ENCODE measurements around the gene MEF2C. TPM values are rescaled to one million over a fixed set of nuclear protein-coding genes. Genes with fewer than 3 reads are reported as not detected.

The MEF2C gene
- polyA plus RNA-seq, 6 donors from 2014 or later, result 402 to 547 (median 433) TPM

DNA sequence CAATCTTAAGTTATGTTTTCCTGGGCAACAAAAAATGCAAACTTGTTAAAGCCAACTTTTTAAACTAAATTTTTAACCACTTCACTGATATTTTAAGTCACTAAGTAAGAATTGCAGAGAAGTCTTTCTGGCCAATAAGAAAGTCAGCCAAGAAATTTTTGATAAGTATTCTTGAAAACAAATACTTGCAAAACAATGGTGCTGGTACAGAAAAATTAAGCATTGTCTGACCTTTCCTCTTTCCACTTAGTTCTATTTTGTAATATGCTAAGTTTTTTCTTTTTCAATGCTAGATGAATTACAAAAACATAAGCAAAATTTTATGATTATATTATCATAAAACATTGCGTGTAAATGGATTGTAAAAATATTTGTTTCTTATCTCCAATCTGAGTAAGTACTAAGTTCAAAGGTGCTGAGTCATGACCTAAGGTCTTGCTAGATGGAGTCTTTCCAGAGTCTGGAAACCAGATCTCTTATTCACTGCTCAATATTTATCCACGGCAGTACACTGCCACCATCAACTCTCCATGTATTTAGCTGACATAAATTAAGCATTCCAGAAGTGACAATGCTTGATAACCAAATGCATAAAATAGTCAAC lies 139.7 kb downstream of the MEF2C start:
- no peaks in the 10 kb centered on the region for H3K27me3 Mint-ChIP-seq

DNA sequence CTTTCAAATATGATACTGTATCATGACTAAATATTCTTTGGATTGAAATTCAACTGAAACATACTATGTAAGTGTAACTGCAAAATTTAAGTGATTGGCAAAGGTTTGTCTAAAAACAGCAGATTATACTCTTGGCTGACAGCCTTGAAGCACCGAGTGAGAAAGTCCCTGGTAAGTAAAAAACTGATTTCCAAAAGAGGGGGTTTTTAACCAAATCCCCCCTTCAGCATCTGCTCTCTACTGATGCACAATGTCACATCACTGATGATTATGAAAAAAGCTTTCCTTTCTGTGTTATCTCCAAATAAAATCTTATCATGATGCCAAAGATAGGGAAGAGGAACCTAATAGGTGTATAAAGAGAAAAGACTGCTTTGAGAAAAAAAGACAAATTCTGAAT lies 141.0 kb downstream of the MEF2C start:
- no peak for DNase-seq
- peaks cover 33 to 44% (median 43%) of the 10 kb centered on the region in 3 donors for H3K4me1 Mint-ChIP-seq
- H3K36me3 Mint-ChIP-seq, result peaks cover 38 to 41% of the 10 kb centered on the region in 2 donors
- no peaks in the 10 kb centered on the region for H3K27me3 Mint-ChIP-seq
- peak; percentile 57 to 60 for ATAC-seq (ENCODE audit: low read depth in 2 of 2)
- no peak overlapping the region for H3K4me3 Mint-ChIP-seq
- peak overlapping the region in 5 of 6 donors; percentile 51 to 97 (median 85) for H3K27ac Mint-ChIP-seq
- no peaks in the 10 kb centered on the region for H3K9me3 Mint-ChIP-seq

More for the DNA sequence above, 139.7 kb downstream of the MEF2C start:
- H3K4me3 Mint-ChIP-seq, result no peak overlapping the region
- no peaks in the 10 kb centered on the region for H3K9me3 Mint-ChIP-seq
- H3K36me3 Mint-ChIP-seq, result peaks cover 28 to 33% of the 10 kb centered on the region in 2 donors
- H3K27ac Mint-ChIP-seq, result peak overlapping the region in 2 of 6 donors; percentile 27 to 78
- peaks cover 20 to 32% (median 29%) of the 10 kb centered on the region in 3 donors for H3K4me1 Mint-ChIP-seq
- ATAC-seq (ENCODE audit: low read depth in 2 of 2), result no peak
- DNase-seq, result no peak

DNA sequence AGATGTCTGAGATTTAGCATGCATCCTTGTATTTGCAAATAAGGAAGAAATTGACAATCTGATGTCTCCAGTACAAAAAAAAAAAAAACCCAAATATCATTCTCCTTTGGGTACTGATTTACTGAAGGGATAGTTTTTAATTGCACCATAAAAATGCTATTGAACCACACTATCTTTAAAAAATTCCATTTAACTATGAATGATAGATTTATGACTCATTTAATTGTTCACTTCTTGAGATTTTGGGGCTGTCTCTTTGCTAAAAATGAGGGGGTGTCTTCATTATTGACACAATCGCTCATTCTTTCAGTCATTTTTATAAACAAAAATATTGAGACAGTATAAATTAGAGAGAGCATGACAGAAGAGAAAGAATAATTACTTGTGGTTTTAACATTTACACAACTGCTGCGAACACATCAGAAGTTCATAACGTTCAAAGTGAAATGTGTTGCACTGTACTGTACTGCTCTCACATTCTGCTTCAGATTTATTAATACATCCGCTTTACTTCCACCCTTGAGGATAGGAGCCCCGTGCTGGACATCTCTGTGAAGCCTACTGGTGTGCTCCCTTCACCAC lies 142.3 kb downstream of the MEF2C start:
- Mint-ChIP-seq H3K4me3 (no peak overlapping the region), H3K4me1 (peaks cover 40 to 49% (median 44%) of the 10 kb centered on the region in 3 donors), H3K9me3 (no peaks in the 10 kb centered on the region), H3K27me3 (no peaks in the 10 kb centered on the region), H3K27ac (peak overlapping the region; percentile 61 to 91 (median 86)), H3K36me3 (peaks cover 31 to 35% of the 10 kb centered on the region in 2 donors)
- no peak for DNase-seq
- ATAC-seq (ENCODE audit: low read depth in 2 of 2), result no peak

DNA sequence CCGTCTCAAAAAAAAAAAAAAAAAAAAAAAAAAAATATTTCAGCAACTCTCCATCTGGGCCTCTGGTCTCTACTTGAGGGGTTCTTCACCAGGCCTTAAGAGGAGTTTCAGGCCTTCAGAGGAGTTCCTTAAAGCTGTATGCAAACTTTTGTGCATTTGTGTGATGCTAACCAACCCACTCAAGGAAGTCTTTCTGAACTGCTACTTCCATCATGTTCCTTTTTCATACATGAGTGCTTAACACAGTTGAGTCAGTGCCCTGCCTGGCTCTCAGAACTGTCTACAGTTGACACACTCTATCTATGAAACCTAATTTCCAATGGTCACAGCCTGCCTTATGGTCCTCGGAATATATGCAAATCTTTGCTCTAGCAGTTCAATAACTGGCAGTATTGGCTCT lies 146.5 kb downstream of the MEF2C start:
- Mint-ChIP-seq H3K27me3 (no peaks in the 10 kb centered on the region), H3K4me1 (peaks cover 62 to 78% (median 69%) of the 10 kb centered on the region in 3 donors), H3K36me3 (peaks cover 23 to 32% of the 10 kb centered on the region in 2 donors), H3K9me3 (no peaks in the 10 kb centered on the region), H3K27ac (peak overlapping the region; percentile 88 to 97 (median 92)), H3K4me3 (peak overlapping the region in 4 of 8 donors; percentile 20 to 81 (median 46))
- DNase-seq, result peak; percentile 31
- ATAC-seq (ENCODE audit: low read depth in 2 of 2), result peak; percentile 31 to 47

DNA sequence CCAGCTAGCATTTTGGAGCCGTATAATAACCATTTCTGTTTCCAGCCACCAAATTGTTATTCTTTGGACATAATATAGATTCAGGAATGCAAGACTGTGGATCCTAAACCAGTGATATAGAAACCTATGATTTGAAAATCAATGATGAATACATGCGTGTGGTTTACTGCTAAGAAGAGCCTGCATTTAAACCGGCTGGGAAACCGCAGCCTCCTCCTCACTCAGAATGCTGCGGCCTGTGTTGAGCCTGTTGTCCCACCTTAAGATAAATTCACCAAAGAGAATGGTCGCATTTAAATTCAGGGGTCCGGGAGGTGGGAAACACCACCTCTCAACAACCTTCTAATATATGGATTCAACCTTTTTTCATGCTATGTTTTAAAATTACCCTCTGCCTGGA lies 148.0 kb downstream of the MEF2C start:
- Mint-ChIP-seq H3K4me3 (peak overlapping the region; percentile 12 to 78 (median 70)), H3K36me3 (peaks cover 19 to 38% of the 10 kb centered on the region in 2 donors), H3K9me3 (no peaks in the 10 kb centered on the region), H3K27ac (peak overlapping the region; percentile 36 to 97 (median 94)), H3K4me1 (peaks cover 63 to 78% (median 65%) of the 10 kb centered on the region in 3 donors), H3K27me3 (no peaks in the 10 kb centered on the region)
- DNase-seq (no peak), ATAC-seq (ENCODE audit: low read depth in 2 of 2) (no peak)

DNA sequence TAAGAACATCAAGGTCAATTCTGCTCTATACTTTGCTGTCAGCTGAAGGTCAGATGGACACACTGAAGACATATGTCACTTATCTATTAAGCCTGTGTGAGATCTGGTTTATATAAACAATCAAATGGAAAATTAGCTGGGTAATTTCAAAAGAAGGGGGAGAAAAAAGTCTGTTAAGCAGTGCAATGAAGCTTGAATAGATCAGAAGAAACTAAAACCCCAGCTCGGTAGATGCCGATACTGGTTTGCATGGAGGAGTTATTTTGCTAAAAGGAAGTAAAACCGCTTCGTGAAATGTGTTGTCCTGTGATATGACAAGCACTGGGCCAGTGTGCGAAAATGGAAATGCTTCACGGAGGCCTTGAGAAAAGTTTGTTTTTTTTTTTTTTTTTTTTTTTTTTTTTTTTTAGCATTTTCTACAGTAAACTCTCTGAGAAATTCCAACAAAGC lies 148.8 kb downstream of the MEF2C start:
- ATAC-seq (ENCODE audit: low read depth in 2 of 2) (peak; percentile 77 to 78), DNase-seq (peak; percentile 76)
- Mint-ChIP-seq H3K4me3 (peak overlapping the region; percentile 56 to 88 (median 70)), H3K4me1 (peaks cover 65 to 79% (median 67%) of the 10 kb centered on the region in 3 donors), H3K27me3 (no peaks in the 10 kb centered on the region), H3K36me3 (peaks cover 17 to 43% of the 10 kb centered on the region in 2 donors), H3K27ac (peak overlapping the region; percentile 4 to 99 (median 94)), H3K9me3 (no peaks in the 10 kb centered on the region)

DNA sequence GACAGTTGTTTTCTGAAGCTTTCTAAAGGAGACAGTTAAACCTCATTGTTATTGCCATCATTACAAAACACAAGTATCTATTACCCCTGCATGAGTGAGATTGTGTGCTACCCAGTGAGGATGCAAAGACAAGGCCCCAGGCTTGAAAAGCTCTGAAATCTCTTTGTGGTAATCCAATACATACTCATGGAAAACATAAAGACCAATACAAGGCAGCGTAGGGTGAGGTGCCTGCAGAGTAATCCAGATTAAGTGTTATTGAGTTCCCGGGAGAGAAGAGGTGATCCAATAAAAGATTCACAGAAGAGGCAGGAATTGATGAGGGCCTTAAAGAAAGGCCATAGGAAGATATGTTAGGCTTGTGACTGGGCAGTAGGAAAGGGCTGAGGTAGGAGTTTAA lies 150.1 kb downstream of the MEF2C start:
- no peak for ATAC-seq (ENCODE audit: low read depth in 2 of 2)
- Mint-ChIP-seq H3K27ac (peak overlapping the region; percentile 56 to 99 (median 92)), H3K9me3 (no peaks in the 10 kb centered on the region), H3K27me3 (no peaks in the 10 kb centered on the region), H3K36me3 (peaks cover 9 to 37% of the 10 kb centered on the region in 2 donors), H3K4me1 (peaks cover 51 to 70% (median 55%) of the 10 kb centered on the region in 3 donors), H3K4me3 (peak overlapping the region; percentile 36 to 88 (median 63))
- DNase-seq, result no peak

DNA sequence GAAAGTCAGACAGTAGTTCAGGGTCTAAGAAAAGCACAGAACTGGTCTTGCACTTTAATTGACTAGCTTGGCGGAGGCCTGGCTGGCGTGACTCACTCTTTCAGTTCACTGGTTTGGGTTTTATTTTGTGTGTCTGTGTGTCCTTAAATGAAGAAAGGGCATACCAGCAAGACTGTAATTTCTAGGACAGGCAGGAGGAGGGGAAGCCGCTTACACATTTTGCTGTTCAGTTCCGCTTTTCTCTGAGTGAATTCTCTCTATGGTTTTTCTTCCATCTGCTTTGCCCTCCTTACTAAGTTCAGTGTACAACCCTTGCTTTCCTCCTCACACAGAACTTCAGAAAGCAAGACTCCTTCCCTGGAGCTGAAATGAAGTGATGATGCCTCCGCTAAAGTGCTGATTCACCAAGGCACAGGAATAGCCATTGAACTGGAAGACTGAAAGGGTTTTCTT lies 150.8 kb downstream of the MEF2C start:
- Mint-ChIP-seq H3K4me3 (peak overlapping the region; percentile 36 to 88 (median 61)), H3K27me3 (no peaks in the 10 kb centered on the region), H3K4me1 (peaks cover 45 to 63% (median 49%) of the 10 kb centered on the region in 3 donors), H3K9me3 (no peaks in the 10 kb centered on the region), H3K36me3 (peaks cover 8 to 36% of the 10 kb centered on the region in 2 donors), H3K27ac (peak overlapping the region; percentile 56 to 99 (median 92))
- DNase-seq (peak; percentile 54), ATAC-seq (ENCODE audit: low read depth in 2 of 2) (peak; percentile 24 to 29)

DNA sequence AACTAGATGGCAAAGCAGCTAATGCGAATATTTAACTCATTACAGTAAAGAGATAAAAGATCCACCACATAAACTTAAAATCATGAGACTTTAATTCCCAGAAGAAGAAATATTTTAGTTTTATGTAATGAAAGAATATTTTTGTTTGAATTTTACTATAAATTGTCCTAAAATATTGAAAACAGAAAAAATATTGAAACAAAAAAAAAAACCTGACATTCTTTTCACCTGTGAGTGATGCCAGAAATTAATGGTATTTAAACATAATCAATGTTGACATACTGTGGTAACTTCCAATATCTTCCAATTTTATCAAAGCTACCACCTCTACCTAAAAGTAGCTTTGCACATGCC lies 153.2 kb downstream of the MEF2C start:
- Mint-ChIP-seq H3K4me1 (peaks cover 30 to 39% (median 34%) of the 10 kb centered on the region in 3 donors), H3K36me3 (peaks cover 8 to 42% of the 10 kb centered on the region in 2 donors), H3K27me3 (no peaks in the 10 kb centered on the region), H3K9me3 (no peaks in the 10 kb centered on the region), H3K27ac (peak overlapping the region; percentile 91 to 97 (median 94)), H3K4me3 (peak overlapping the region in 2 of 8 donors; percentile 26 to 34)
- no peak for DNase-seq
- ATAC-seq (ENCODE audit: low read depth in 2 of 2), result no peak

DNA sequence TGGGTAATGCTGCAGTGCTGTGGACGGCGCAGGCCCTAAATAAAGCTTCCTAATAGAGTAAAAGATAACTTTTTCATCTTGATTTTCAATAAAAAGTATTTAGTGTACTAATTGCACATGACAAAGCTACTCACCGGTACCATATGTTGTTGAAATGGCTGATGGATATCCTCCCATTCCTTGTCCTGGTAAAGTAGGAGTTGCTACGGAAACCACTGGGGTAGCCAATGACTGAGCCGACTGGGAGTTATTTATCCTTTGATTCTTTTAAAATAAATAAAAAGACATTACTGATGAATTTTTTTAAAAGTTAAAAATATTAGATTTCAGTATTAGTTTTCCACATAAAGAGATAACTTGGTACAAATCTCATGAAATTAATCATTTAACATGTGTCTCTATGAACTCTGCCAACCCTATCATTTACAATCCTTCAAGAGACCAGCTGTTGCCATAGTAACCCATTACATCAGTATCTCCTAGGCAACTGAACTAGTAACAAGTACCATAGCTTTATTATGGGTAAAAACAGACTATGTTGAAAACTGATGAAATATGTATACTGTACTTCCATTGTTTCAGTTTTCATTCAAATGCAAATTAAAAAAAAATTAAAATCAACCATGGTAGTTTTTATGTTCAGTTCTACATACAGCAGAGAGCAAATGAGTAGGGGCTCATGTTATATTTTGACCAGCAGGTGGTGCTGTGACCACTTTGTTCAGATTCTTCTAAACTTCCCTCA lies 153.7 kb downstream of the MEF2C start:
- peak; percentile 66 to 67 for ATAC-seq (ENCODE audit: low read depth in 2 of 2)
- Mint-ChIP-seq H3K27ac (peak overlapping the region; percentile 91 to 97 (median 94)), H3K9me3 (no peaks in the 10 kb centered on the region), H3K4me3 (peak overlapping the region in 2 of 8 donors; percentile 26 to 34), H3K4me1 (peaks cover 28 to 38% (median 33%) of the 10 kb centered on the region in 3 donors), H3K27me3 (no peaks in the 10 kb centered on the region), H3K36me3 (peaks cover 8 to 43% of the 10 kb centered on the region in 2 donors)
- peak; percentile 75 for DNase-seq

DNA sequence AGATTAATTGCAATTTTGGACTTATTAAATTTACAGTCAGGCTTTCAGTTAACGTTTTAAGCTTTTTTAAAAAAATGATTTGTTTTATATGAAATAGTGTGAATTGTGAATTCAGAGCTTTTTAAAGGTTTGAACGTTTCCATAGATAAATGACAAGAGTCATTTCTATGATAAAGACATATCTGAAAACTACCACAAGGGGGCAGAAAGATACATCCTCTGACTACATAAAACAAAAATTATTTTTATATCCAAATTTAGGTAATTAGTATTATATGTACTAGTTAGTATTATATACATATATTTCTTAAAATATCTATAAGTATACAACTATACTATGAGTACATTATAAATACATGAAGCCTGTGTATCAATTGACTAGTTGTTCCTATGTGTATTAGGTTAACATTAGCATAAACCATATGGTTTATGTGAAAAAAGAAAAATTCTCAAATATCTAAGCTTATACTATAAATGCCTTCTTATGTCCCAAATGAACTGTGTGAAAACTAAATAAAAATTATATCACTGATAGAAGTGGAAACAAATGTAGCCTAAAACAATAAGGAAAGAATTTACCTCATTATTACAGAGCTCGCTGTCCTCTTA lies 155.2 kb downstream of the MEF2C start:
- Mint-ChIP-seq H3K4me1 (peaks cover 14 to 23% (median 21%) of the 10 kb centered on the region in 3 donors), H3K27ac (peak overlapping the region in 5 of 6 donors; percentile 33 to 91 (median 79)), H3K9me3 (no peaks in the 10 kb centered on the region), H3K4me3 (no peak overlapping the region), H3K27me3 (no peaks in the 10 kb centered on the region), H3K36me3 (peaks cover 4 to 42% of the 10 kb centered on the region in 2 donors)
- DNase-seq (peak; percentile 34), ATAC-seq (ENCODE audit: low read depth in 2 of 2) (no peak)

DNA sequence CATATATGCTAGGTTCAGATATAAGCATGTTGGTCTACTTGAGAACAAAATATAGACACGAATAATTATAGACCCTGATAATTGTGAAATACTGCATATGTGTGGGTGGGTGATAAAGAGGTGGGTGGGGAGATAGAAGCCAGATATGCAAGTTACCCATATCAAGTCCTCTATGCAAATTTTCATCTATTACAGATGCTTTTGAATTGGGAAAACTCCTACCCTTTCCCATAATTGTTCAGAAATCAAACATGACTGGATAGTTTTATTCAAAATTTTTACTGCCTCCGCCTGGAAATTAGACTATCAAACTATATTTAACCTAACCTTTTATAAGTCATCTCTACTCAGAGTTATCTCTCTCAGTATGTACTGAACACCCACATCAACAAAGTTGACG lies 157.5 kb downstream of the MEF2C start:
- no peaks in the 10 kb centered on the region for H3K9me3 Mint-ChIP-seq
- no peaks in the 10 kb centered on the region for H3K27me3 Mint-ChIP-seq
- DNase-seq (no peak), ATAC-seq (ENCODE audit: low read depth in 2 of 2) (no peak)
- peaks cover 0 to 12% (median 12%) of the 10 kb centered on the region in 3 donors for H3K4me1 Mint-ChIP-seq
- no peak overlapping the region for H3K4me3 Mint-ChIP-seq
- peaks cover 18 to 51% of the 10 kb centered on the region in 2 donors for H3K36me3 Mint-ChIP-seq
- H3K27ac Mint-ChIP-seq, result peak overlapping the region in 2 of 6 donors; percentile 15 to 91

DNA sequence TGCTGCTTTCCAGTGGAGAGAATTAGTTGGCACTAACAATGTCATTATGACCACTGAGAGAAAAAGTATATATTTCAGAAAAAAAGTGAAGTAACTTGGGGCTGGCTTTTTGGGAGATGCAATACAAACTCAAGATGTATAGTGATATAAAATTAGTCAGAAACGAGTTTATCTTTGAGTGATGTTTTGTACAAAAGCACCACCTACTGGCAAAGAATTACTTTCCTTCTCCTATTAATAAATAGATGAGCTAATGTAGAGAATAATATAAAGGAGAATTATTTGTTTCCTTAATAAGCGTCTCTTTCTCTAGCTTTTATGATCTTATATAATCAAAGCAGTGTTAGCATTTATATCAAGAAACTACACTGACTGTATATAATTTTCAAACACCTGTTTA lies 158.8 kb downstream of the MEF2C start:
- ATAC-seq (ENCODE audit: low read depth in 2 of 2), result no peak
- no peaks in the 10 kb centered on the region for H3K9me3 Mint-ChIP-seq
- DNase-seq, result no peak
- H3K27ac Mint-ChIP-seq, result peak overlapping the region in 2 of 6 donors; percentile 2 to 91
- H3K36me3 Mint-ChIP-seq, result peaks cover 25 to 47% of the 10 kb centered on the region in 2 donors
- H3K4me3 Mint-ChIP-seq, result no peak overlapping the region
- no peaks in the 10 kb centered on the region for H3K27me3 Mint-ChIP-seq
- peaks cover 0 to 8% (median 3%) of the 10 kb centered on the region in 3 donors for H3K4me1 Mint-ChIP-seq

Measured in naive B cell (primary cell).